Activated T-helper 9 cell treated with anti-CD3 and anti-CD28 coated beads, Interleukin-2, amount 50 U/mL, for 16 hours (primary cell): ENCODE results near the gene MSRB1.
"Not testable (repeated sequence)": the region's sequence is repeated elsewhere in the genome, so short reads cannot be mapped to it uniquely, and the experiment has no call there.

Source experiments
- DNase-seq: peaks from one replicate; pipeline ENCODE4 v3.0.0-alpha.2; 2020; ENCODE audit warnings: low read depth

MSRB1 gene

DNA sequence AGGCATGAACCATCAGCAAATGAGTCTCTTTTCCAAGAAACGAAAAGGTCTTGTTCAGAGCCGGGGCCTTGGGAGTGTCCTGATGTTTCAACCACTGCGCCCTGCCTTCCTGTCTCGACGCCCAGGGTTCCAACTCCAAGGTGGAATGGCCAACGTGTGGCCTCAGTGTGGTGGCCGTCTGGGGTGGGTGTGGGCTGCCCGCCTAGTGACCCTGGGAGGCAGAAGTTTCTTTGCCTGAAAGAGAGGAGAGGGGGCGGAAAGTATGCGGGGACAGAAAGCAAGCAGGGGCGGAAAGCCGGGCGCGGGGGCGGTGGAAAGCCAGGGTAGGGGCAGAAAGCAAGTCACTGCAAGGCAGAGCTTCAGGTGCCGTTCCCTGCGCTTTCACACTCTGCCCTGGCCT, 4.1 kb downstream of the MSRB1 start:
- no peak for DNase-seq

DNA sequence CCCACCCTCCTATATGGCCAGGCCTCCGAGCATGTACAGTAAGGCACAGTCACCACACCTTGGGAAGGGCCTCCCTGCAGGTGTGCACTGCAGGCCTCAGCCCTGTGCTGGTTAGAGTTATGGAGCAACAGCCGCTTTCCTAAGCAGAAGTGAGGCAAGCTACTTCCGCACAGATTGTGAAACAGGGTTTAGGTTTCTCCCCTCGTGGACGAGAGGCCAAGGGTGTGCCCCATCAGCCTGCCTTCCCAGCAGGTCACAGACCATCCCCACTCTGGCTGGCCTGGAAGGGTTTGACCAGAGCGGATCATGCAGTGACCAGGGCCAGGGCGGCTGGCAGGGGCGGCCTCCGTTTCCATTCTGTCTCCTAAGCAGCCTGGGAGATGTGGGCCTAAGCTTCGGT, 4.7 kb downstream of the MSRB1 start:
- no peak for DNase-seq

DNA sequence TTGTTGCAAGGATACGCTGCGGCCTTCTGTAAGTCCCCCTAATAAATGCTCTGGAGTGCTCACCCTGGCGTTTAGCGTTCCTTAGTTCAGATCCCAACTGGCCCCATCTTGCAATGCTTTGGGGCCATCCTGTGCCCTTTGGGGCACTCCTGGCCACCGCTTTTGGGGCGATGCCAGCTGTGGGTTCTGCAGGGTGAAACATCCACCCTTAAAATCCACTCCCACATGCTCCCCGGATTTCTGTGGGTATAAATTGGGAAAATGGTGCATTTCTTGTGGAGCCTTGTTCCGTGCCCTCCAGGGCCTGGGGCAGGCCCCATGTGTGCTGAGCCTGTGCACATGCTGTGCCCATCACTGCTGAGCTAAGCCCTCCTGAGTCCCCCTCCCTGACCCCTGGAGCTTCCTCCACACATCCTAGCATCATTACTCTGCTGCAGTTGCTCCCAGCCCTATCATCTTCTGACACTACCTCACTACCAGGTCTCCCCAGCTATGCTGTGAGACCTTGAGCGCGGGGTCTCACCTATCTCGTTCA, 6.0 kb downstream of the MSRB1 start:
- no peak for DNase-seq

DNA sequence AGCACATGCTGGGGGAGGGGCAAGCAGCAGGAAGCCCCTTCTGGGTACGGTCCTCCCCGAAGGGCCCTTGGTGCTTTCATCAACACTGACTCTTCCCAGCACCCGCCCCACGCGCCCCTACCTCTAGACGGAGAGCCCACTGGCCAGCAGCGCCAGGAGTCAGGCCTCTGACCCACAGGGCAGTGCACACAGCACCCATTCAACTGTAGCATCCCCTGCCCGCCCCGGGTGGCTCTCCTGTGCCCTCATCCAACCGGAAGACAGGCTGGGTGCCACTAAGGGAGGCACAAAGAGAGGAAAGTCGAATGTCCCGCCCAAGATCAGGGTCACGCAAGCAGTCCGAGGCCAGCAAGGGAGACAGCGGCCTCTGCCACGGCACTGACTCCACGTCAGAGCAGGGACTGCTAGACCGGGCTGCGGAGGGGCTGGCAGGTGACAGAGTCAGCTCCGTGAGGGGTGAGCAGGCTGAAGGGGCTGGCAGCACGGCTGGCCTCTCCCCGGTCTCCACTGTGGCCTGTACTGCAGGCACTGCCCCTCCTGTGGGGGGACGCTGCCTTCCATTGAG, 9.8 kb downstream of the MSRB1 start:
- DNase-seq, result no peak

DNA sequence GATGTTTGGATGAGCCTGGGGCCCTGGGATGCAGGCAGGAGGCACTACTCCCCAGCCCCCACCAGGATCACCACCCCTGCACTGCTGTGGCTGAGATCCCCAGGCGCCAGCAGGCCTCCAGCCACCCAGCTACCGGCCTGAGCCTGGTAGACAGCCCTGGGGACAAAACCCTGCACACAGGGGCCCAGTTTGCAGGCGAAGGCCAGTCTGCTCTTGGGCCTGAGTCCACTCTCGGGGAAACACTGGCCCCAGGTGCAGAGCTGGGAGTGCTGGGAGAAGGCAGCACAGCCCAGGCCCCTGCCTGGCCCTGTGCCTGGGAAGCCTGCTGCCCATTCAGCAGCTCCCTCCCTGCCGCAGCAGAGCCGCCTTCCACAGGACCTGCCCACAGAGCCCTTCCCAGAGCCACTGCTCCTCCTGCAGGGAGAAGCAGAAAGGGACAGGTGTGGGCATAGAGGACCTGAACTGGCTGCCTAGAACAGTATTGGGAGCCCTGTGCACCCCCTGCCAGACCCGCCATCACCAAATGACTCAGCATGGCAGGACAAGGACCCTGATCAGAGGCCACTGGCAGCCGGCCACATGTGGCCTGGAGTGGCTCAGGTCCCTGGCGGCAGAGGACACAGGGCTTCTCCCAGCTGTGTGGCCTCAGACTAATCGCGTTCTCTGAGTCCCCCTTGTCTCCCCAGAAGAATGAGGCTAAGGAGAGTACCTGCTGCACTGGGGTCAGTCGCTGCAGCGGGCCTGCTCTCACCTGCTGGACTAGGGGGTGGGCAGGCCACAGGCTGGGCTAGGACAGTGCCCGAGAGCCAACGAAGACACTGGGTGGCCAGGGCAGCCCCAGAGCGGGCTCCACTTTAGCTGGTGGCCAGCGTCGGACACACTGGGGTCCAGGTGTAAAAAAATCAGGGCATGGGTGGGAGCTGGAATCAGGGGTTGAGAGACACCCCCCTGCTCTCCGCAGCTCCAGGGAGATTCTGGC, 10.7 kb downstream of the MSRB1 start:
- no peak for DNase-seq

DNA sequence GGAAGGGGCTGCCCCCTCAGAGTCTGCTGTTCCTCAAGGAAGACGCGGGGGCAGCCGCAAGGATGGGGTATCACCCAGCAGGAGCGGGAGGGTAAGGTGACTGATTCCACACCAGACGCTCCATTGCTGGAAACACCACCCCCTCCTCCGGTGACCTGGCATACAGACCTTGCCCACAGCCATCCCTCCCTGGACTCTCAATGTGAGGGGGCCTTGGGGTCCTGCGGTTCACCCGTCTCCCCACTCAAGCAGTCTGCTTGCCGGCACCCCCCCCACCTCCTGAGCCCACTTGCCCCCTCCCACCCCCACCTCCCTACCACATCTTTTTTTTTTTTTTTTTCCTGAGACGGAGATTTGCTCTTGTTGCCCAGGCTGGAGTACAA, 12.7 kb downstream of the MSRB1 start:
- DNase-seq, result no peak

DNA sequence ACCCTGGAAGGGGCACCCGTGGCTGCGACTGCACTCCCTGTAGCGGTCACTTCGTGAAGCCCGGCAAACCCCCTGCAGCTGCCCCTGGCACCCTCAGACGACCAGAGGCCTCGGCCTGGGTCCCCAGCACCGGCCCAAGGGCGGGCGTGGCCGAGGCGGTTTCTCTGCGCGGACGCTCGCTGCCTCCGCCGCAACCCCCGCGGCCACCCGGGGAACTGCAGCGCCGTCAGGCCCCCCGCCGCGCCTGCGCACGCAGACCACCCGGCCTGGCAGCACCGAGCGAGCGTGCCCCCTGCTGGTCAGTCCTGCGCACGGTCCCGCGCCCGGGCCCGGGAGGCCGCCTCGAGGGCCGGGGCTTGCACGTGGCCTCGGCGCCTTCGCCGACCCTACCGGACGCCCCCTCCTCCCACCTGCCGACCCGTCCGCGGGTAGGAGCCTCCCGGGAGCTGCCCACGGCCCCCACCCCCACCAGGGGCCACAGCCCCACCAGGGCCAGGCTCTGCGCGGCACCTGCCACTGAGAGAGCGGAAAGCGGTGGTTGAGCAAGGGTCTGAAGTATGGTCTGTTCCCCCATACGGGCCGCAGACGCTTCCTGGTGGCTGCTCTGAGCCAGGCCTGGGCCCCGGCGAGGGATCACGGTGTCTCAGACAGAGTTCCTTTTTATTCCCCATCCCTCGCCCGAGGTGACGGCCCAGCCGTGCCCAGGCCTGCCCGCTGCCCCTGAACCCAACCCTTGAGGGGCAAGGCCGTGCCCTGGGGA, 13.2 kb downstream of the MSRB1 start:
- peak; percentile 91 for DNase-seq

DNA sequence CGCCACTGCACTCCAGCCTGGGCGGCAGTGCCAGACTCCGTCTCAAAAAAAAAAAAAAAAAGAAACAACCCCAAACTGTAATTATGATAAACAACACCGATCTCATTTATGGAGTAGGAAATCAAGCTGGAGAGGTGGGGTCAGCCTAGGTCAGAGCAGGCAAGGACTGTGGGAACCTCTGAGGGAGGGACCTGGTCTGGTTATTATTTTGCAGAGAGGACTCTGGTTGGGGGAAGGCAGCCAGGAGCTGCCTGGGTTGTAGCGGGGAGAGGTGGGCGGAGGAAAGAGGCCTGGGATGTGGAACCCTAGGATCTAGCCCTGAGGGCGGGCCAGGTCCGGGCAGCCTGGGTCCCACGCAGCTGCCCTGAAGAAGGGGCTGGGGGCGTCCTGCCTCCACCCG, 13.9 kb downstream of the MSRB1 start:
- DNase-seq, result no peak

DNA sequence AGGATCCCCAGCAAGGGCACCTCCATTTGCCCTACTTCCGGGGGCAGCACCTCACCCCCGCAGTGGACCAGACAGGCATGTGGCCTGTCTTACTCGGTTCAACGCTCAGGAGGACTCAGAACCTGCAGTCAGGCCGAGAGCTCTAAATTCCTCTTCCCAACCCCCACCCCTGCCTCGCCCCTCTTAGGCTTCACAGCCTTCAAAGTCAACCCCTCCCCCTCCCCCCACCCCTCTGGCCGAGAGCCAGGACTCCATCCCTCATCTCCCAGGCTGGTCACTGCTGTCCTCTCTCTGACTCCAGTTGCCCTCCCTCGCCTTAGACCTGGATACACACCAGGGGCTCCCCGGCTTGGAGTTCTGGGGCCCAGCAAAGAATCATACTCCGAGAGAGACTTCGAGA, 16.7 kb downstream of the MSRB1 start:
- DNase-seq, result no peak

DNA sequence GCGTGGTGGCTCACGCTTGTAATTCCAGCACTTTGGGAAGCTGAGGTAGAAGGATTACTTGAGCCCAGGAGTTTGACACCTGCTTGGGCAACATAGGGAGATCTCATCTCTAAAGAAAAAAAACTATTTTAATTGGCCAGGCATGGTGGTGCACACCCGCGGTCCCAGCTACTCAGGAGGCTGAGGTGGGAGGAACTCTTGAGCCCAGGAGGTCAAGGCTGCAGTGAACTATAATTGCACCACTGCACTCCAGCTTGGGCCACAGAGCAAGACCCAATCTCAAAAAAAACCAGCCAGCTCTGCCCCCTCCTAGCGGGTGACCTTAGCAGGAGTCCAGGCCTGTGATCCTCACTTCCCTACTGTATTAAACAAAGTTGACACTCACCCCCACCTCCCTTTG, 18.9 kb downstream of the MSRB1 start:
- no peak for DNase-seq

DNA sequence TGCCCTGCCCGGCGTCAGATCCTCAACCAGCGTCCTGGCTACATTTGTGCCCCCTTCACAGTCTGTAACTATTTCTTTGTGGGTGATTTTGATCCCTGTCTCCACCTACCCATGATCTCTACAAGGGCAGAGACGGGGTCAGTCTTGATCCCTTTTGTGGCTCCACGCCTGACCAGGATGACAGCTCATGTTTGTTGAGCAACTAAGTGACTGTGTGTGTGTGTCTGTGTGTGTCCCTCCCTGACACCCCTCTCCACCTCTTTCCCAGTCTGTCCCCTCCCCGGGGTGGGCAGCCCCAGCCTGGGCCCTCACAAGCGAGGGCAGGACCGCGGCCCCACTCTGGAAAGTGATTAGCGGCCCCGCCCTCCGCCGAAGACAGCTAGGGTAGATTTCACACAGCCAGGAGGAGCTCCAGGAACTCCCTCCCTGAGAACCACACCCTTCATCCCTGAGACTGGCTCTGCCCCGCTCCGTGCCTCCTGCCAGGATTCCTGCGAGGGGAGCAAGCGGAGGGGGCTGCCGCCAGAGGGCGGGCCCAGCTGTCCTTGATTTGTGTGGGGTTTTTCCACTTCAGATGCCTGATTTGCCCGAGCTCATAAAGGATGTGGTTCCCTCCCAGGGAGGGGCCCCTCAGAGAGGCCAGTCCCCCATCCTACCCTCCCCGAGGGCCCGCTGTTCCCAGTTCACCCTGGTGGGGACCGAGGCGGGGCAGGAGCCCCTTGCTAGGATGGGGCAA, 19.5 kb downstream of the MSRB1 start:
- DNase-seq, result no peak

DNA sequence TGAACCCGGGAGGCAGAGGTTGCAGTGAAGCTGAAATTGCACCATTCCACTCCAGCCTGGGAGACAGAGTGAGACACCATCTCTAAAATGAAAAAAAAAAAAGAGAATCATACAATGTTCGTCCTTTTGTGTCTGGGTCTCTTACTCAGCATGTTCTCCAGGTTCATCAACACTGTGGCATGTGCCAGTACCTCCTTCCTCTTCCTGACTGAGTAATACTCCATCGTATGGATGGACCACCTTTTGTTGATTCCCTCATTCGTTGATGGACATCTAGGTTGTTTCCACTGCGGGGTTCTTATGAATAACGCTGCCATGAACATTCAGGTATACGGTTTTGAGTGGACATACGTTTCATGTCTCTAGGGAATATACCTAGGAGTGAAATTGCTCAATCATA, 20.6 kb downstream of the MSRB1 start:
- no peak for DNase-seq

DNA sequence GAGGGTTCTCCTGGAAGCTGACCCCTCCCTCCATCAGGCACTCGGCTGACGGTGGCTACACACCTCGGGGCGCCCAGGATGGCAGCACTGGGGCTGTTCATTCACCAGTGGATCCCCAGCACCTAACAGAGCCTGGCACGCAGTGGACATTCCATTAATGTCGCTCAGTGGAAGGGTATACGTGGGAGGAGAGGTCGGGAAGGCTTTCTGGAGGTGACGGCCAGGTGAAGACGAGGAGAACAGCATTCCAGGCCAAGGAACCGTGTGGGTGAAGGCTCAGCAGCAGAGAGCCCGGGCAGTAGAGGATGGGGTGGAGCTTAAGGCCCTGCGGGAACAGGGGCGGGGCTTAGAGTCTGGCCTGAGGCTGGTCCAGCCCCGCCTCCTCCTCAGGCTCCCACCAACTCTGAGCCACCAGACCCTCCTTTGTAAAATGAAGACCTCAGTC, 22.2 kb downstream of the MSRB1 start:
- no peak for DNase-seq

DNA sequence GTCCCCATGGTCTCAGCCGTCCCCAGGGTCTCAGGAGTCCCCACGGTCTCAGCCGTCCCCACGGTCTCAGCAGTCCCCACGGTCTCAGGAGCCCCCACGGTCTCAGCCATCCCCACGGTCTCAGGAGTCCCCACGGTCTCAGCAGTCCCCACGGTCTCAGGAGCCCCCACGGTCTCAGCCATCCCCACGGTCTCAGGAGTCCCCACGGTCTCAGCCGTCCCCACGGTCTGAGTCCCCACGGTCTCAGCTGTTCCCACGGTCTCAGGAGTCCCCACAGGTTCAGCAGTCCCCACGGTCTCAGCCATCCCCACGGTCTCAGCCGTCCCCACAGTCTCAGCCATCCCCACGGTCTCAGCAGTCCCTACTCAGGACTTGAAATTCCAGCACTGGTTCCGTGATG, 22.9 kb downstream of the MSRB1 start:
- not testable (repeated sequence) for DNase-seq

DNA sequence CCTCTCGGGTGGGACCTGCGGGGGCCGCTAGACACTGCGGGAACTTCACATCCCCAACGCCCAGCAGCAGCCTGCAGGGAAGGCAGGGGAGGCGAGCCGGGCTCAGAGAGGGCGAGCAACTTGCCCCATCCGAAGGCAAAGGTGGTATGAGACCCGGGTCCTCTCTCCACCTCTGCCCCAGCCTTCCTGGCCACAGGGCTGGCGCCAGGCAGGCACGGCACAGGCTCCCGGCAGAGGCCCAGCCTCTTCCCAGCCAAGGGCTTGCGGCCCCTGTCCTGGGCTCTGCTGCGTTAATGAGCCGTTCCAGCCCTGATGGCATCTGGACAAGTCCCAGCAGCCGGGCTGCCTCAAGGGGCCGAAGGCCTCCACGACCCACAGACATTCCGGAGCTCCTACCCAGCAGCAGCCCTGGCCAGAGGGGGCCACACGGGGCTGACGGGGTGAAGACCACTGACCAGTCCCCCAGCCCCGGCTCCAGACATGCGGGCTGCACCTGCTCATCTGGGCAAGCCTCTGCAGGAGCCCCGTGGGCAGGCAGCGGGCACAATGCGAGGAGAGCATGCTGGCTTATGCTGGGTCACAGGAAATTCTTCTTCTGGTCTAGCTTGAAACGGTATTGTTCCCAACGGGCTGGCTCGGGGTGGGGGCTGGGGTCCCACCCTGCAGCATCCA, 23.5 kb downstream of the MSRB1 start:
- no peak for DNase-seq

DNA sequence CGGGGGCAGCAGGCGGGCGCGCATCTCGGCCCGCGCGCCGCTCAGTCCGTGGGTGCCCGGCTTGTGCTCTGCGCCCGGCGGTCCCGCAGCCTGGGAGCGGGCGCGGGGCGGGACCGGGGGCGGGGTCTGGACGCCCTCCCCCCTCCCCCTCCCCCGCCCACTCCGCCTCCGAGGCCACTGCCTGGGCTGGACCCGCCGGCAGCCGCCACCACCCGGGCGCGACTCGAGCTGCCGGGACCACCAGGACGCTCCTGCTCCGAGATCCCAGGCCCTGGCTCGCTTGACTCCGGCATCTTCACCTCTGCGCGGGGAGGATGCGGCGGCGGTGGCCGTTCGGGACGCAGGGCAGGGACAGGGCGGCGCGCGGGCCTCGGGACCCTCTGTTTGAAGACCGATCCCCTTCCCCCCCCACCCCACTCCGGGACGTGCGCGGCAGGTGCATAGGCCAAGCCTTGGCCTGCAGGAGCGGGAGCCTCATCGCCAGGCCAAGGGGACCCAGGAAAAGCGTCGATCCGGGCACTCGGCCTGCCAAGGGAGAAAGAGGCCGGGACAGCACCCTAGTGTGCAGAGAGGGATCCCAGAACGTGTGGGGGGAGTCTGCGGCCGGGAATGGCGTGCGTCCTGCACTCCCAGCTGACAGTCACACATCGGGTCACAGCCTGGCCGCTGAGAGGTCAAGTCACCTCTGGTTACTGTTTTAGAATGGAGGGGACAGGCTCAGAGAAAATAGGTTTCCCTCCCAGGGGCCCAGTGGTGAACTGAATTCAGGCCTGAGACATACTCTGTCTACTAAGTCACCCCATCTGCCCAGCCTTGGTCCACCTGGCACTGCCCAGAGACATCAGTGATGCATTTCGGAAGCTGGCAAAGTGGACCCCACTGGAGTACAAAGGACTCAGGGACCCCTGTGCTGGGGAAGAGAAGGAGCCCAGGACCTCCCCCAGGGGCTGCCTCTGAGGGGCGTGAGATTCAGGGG, 24.4 kb downstream of the MSRB1 start, which contains the start of gene HS3ST6:
HS3ST6 (minus strand) TSS at position 65 of the 976 bp plus-strand sequence. CDS start 92 bp downstream, outside the sequence.
- DNase-seq, result no peak

DNA sequence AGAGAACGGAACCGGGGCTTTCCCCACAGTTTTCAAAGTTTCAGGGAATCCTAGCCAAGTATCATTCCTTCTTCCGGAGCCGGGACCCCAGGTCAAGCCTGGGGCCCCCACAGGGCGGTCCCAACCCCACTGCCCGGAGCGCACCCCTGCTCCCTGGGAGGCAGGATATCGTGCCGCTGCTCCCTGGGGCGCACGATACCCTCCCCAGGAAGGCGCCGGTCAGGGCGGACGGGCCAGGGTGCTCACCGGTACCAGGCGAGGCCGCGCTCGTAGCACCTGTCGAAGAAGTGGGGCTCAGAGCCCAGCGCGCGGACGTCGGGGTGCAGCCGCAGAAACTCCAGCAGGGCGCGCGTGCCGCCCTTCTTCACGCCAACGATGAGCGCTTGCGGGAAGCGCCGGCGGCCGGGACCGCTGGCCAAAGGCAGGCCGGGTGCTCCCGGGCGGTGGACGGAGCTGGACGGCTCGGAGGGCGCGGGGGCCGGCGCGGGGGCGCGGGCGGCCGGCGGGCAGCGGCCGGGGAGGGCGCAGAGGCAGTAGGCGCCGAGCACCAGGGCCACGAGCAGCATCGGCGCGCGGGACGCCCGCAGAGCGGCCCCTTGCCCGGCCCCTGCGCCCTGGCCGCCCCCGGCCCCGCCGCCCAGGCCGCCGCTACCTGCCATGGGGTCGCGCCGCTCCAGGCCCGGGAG, 25.2 kb downstream of the MSRB1 start:
- DNase-seq, result no peak

DNA sequence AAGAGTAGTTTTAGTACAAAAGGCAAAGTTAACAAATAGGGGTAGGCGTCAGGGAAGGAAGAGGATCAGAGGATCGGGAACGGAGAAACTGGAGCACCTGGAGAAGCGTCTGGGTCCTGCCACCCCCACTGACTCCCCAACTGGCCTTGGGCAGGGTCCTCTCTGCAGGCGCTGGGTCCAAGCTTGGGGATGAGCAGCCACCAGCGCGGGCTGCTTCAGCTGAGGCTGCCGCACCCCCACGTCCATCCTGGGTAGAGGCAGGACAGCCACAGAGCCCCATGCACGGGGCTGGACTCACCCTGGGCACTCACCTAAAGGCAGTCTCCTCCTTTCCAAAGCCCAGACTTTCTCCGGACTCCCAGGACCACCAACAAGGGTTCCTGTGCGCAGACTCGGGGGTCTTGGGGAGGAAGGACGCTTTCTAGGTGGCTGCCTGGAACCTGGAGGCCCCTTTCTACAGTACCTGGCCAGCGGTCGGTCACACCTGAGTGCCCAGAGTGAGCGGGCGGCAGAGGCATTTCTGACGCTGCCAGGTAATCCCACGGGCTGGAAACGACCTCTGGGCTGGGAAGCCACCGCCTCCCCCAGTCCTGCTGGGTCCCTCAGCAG, 25.8 kb downstream of the MSRB1 start:
- no peak for DNase-seq

DNA sequence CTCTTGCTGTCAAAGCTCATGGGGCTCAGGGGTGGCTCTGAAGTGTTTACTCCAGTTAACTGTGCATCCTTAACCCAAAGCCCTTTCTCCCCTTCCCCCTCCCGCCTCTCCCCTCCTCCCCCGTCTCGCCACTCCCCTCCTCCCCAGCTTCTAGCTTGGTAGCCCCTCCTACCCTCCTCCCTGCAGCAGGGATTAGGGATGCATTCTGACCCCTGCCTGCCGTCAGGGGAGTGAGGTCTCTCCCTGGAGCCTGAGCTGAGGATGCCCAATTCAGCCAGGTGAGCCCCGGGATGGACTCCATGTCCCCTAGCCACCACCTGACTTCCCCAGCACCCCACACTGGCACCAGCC, 26.4 kb downstream of the MSRB1 start:
- DNase-seq, result no peak
